Endothelial cell of umbilical vein (primary cell): ENCODE measurements around the gene ZNF697.

ENCODE experiments used
- CTCF ChIP-seq, 2 donors: IDR thresholded peaks; 1 replicate in 1 of 2; 2 replicates in 1 of 2; pipeline ENCODE4 v1.5.1; 2011; ENCODE audit warnings: low read length in 2 of 2, mild to moderate bottlenecking in 2 of 2, moderate library complexity in 2 of 2, control low read depth in 1 of 2, inconsistent platforms in 1 of 2, low read depth in 1 of 2; ENCODE audit not compliant: insufficient read depth in 1 of 2; ENCODE audit errors: extremely low read depth in 1 of 2
- EZH2 ChIP-seq: IDR thresholded peaks from 2 replicates; pipeline ENCODE4 v1.6.1; 2012; ENCODE audit warnings: borderline replicate concordance, low read depth, mild to moderate bottlenecking, moderate library complexity, low read length, inconsistent platforms; ENCODE audit not compliant: severe bottlenecking
- FOS ChIP-seq: IDR thresholded peaks from 2 replicates; pipeline ENCODE4 v1.6.1; 2011; ENCODE audit warnings: mild to moderate bottlenecking, low read length, moderate library complexity, borderline replicate concordance; ENCODE audit not compliant: insufficient read depth
- GATA2 ChIP-seq: IDR thresholded peaks from 2 replicates; pipeline ENCODE4 v1.7.0; 2011; ENCODE audit warnings: low read depth, mild to moderate bottlenecking, moderate library complexity, mixed read lengths, low read length; ENCODE audit not compliant: insufficient read length, insufficient read depth
- JUN ChIP-seq: IDR thresholded peaks from 2 replicates; pipeline ENCODE4 v1.6.1; 2011; ENCODE audit warnings: borderline replicate concordance, low read depth; ENCODE audit not compliant: insufficient read length, insufficient read depth
- MYC ChIP-seq: IDR thresholded peaks from one replicate; pipeline ENCODE4 v1.6.1; 2011; ENCODE audit warnings: mild to moderate bottlenecking, low read depth, low read length
- POLR2A ChIP-seq: IDR thresholded peaks from 2 replicates; pipeline ENCODE4 v1.6.1; 2012; ENCODE audit warnings: low read depth, mild to moderate bottlenecking, control low read depth, low read length
- POLR2AphosphoS5 ChIP-seq: IDR thresholded peaks from 2 replicates; pipeline ENCODE4 v1.6.1; 2012; ENCODE audit warnings: low read depth, mild to moderate bottlenecking, control low read depth, low read length, moderate library complexity; ENCODE audit not compliant: insufficient read depth
- TF ChIP-seq, protein P1 (sequence below): IDR thresholded peaks from 2 replicates; pipeline ENCODE4 v1.6.1; 2011; ENCODE audit not compliant: insufficient read depth, insufficient read length

DNA sequence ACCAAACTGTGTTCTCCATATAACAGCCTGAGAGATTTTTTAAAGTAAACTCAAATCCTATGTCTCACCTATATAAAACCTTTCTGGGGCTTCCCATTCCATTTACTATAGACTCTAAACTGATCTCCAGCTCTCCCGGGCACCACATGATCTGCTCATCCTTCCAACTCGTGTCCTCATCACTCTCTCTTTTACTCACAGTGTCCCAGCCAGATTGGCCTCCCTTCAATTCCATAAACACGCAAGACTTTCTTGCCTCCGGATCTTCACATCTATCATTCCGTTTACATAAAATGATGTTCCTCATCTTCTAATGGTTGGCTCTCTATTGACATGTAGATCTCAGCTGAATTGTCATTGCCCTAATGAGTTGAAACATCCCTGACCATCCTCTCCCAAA lies 59.4 kb downstream of the ZNF697 start:
- TF ChIP-seq POLR2A, result no peak
- TF ChIP-seq CTCF (IDR thresholded peaks at IDR 0.05; ENCODE audit: extremely low read depth in 1 of 2, insufficient read depth in 1 of 2, low read depth in 1 of 2, low read length in 2 of 2), result no peak
- no peak for TF ChIP-seq EZH2
- TF ChIP-seq JUN, result no peak
- TF ChIP-seq MYC, result no peak
- TF ChIP-seq FOS, result no peak
- no peak for TF ChIP-seq POLR2AphosphoS5
- TF ChIP-seq, protein P1, sequence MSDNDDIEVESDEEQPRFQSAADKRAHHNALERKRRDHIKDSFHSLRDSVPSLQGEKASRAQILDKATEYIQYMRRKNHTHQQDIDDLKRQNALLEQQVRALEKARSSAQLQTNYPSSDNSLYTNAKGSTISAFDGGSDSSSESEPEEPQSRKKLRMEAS, result no peak
- TF ChIP-seq GATA2, result no peak
